Ectodermal cell (in vitro differentiated cells): ENCODE data around the gene PRLHR.

ENCODE experiments used
- H3K27ac ChIP-seq: 2 replicates; pipeline ENCODE4 v1.7.0; 2013; ENCODE audit warnings: mild to moderate bottlenecking, low read depth, low read length; ENCODE audit not compliant: insufficient read depth, poor library complexity, severe bottlenecking
- H3K27me3 ChIP-seq: 2 replicates; pipeline ENCODE4 v1.7.0; 2013; ENCODE audit warnings: mild to moderate bottlenecking, low read length; ENCODE audit not compliant: insufficient read depth, control insufficient read depth, poor library complexity, severe bottlenecking
- H3K36me3 ChIP-seq: one replicate; pipeline ENCODE4 v1.7.0; 2013; ENCODE audit warnings: low read length; ENCODE audit not compliant: control insufficient read depth, insufficient read depth
- H3K4me1 ChIP-seq: one replicate; pipeline ENCODE4 v1.7.0; 2013; ENCODE audit warnings: low read length; ENCODE audit not compliant: control insufficient read depth, insufficient read depth
- H3K4me3 ChIP-seq: 2 replicates; pipeline ENCODE4 v1.7.0; 2013; ENCODE audit warnings: low read depth, low read length, control low read depth; ENCODE audit not compliant: insufficient read depth
- H3K9me3 ChIP-seq: 2 replicates; pipeline ENCODE4 v1.7.0; 2013; ENCODE audit warnings: mild to moderate bottlenecking, low read length, moderate library complexity; ENCODE audit not compliant: control insufficient read depth
- WGBS, 2 experiments: methylation state at CpG; one replicate each; pipeline ENCODE4 v1.1.7; 2013; ENCODE audit warnings: missing lambda C conversion rate in 2 of 2; 5-methylcytosine and 5-hydroxymethylcytosine counted together

PRLHR gene

DNA sequence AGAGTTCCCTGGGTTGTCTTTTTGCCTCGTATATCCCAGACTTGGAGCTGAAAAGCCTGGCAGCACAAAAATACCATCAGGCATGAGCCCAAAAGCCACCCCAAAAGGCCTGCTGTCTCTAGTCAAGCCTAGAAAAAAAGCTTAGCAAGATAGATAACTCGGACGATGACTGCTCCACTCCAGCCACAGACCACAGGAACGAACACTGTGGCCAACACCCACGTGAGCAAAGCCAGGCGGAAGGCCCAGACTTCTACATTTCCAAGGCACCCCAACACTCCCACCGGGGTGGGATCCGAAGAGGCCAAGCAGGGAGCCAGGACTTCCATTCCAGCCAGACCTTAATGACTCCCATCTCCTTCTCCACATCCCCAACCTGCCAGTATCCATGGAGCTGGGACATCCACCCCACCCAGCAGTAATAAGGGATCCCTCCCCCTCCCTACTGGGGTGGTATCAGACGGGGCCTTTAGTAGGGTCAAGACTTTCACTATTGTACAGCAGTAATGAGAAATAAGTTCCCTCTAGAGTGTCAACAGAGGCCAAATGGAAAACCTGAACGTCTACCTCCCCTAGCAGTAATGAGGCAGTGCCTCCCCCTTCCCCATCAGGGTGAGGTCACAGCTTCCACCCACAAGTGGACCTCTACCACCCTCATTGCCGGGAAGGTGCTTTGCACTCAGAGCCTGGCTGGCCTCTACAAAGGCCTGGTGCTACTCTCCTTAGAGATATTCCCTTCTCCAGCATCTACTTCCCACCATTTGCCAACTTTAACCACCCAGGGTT lies 23.0 kb downstream of the PRLHR start:
- Histone ChIP-seq H3K27ac (no peak overlapping the region), H3K9me3 (no peaks in the 10 kb centered on the region), H3K4me3 (no peak overlapping the region), H3K36me3 (no peaks in the 10 kb centered on the region), H3K27me3 (no peaks in the 10 kb centered on the region), H3K4me1 (no peaks in the 10 kb centered on the region)
- WGBS, 2 experiments, result 82 to 84% methylated on average over 10 to 11 of the region's 11 CpGs

DNA sequence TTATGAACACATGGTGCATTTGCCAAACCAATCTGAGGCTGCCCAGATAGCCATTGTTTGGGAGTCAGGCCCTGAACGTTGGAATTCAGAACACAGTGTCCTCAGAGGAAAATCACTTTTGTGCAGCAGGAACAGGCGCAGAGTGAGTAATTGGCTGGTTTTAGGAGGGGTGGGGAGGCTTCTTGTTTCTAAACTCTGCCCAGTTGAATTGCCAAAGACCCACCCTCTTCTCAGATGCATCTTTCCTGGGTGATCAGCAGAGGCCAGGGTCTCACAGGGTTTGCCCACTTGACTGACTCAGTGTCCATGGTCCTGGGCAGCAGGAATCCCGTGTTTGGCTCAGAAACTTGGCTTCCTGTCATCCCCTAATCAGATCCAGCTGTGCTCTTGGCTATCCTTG lies 24.3 kb downstream of the PRLHR start:
- WGBS, 2 experiments, result 80 to 82% methylated on average over 3 of the region's 3 CpGs
- Histone ChIP-seq H3K27ac (no peak overlapping the region), H3K9me3 (no peaks in the 10 kb centered on the region), H3K27me3 (no peaks in the 10 kb centered on the region), H3K36me3 (no peaks in the 10 kb centered on the region), H3K4me1 (no peaks in the 10 kb centered on the region), H3K4me3 (no peak overlapping the region)

DNA sequence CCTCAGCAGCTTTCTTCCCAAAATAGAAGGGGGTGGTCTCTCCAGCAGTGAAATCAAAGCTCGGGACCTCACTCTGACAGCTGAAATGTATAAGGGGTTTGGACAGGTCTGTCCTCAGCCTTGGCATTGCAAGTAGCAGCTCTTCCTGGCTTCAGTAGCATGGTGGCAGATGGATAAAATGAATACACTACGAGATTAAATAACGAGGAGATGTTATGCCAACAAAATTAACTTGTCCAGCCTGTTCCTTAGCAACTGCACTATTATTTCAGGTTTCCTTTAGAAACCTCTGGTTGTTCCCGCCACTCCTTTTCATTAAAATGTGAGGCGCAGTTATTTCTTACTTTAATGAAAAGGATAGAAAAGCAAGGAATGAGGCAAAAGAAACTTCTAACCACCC lies 24.9 kb downstream of the PRLHR start:
- Histone ChIP-seq H3K4me3 (no peak overlapping the region), H3K4me1 (no peaks in the 10 kb centered on the region), H3K36me3 (no peaks in the 10 kb centered on the region), H3K27ac (no peak overlapping the region), H3K9me3 (no peaks in the 10 kb centered on the region), H3K27me3 (no peaks in the 10 kb centered on the region)
- WGBS, 2 experiments, result 96 to 98% methylated on average over 3 to 5 of the region's 5 CpGs

DNA sequence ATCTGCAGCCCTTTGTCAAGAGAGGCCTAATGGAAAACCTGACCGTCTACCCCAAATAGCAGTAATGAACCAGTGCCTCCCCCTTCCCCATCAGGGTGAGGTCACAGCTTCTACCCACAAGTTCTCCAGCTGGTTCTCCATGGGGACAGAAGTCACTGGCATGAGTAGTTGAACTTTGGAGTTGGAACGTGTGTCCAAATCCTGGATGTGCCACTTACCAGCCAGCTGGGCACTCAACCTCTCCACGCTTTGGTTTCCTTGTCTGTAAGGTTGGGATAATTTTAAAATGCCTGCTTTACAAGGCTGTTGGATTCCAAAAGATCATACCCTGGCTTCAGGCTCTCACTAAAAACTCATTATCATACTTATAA lies 25.6 kb downstream of the PRLHR start:
- Histone ChIP-seq H3K9me3 (no peaks in the 10 kb centered on the region), H3K4me3 (no peak overlapping the region), H3K27me3 (no peaks in the 10 kb centered on the region), H3K27ac (no peak overlapping the region), H3K36me3 (no peaks in the 10 kb centered on the region), H3K4me1 (no peaks in the 10 kb centered on the region)
- WGBS, 2 experiments, result 92 to 95% methylated on average over 3 of the region's 3 CpGs

DNA sequence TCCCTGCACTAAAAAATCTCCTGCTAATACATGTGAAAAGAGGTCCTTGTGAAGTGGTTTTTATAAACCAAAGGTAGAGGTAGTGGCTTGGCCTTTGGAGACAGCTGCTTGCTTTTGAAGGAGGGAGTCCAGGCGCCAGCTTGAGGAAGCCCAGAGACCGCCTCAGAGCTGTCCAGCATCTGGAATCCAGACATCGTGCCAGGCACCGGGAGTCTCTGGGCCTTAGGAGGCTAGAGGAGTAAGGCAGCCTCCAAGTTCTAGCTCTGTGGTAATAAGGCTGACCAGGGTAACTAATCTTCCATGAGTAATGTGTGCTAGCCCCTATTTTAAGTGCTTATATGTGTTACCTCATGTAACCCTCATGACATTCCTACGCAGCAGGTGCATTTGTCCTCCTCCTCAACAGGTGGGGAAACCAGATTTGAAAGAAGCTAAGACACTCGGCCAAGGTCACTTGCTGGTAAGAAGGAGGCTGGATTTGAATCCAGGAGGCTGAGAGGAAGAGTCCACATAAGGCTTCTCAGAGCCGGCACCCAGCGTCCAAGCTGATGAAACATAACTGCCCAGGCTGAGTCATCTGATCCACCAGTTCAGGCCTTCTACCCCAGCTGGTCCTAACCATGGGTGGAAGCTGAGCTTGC lies 26.1 kb downstream of the PRLHR start:
- 92 to 95% methylated on average over 8 of the region's 8 CpGs for WGBS, 2 experiments
- no peak overlapping the region for H3K27ac ChIP-seq

DNA sequence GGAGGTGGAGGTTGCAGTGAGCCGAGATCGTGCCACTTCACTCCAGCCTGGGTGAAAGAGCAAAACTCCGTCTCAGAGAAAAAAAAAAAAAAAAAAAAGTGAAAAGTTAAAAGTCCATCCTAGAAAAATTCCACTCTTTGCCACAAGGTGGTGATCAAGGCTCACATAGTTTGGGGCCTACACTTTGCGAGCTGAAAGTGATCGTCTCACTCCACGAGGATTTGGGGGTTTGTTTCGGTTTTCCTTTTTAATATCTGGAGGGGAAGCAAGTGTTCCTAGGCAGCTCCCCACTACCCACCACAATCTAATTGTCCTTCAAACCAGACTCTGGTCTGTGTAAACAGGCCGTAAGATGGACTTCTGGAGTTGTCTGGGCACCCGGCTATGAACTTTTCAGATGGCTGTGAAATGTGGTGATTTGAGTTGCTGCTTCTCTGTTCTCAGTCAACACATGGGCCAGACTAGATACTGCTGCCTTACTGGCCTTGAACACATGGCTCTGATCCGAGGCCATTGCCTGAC lies 27.1 kb downstream of the PRLHR start:
- Histone ChIP-seq H3K36me3 (no peaks in the 10 kb centered on the region), H3K27me3 (no peaks in the 10 kb centered on the region), H3K4me1 (no peaks in the 10 kb centered on the region), H3K9me3 (no peaks in the 10 kb centered on the region), H3K27ac (no peak overlapping the region), H3K4me3 (no peak overlapping the region)
- WGBS, 2 experiments, result 41 to 42% methylated on average over 8 to 10 of the region's 10 CpGs

More for the DNA sequence above, 26.1 kb downstream of the PRLHR start:
- H3K36me3 ChIP-seq, result no peaks in the 10 kb centered on the region
- H3K4me3 ChIP-seq, result no peak overlapping the region
- H3K27me3 ChIP-seq, result no peaks in the 10 kb centered on the region
- no peaks in the 10 kb centered on the region for H3K9me3 ChIP-seq
- H3K4me1 ChIP-seq, result no peaks in the 10 kb centered on the region

DNA sequence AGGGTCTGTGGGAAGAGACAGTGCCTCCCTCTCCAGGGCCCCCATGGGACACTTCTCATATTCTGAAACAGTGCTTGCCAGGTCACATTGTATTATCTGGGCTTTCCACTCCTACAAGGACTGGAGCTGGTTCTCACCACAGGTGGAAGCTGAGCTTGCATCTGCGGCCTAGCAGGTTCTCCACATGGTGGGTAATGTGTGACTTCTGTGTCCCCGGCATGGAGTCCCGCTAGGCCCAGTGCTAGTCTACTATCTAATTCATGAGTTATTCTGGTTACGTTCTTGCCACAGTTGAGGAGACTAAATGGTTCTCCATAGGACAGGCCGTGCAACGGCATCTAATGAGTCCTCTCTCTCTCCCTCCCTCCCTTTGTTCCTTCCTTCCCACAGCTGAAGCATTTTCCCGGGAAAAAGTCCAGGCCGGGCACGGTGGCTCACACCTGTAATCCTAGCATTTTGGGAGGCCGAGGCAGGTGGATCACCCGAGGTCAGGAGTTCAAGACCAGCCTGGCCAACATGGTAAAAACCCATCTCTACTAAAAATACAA lies 27.7 kb downstream of the PRLHR start:
- H3K36me3 ChIP-seq, result no peaks in the 10 kb centered on the region
- H3K9me3 ChIP-seq, result no peaks in the 10 kb centered on the region
- H3K27ac ChIP-seq, result no peak overlapping the region
- H3K4me1 ChIP-seq, result no peaks in the 10 kb centered on the region
- H3K27me3 ChIP-seq, result no peaks in the 10 kb centered on the region
- H3K4me3 ChIP-seq, result no peak overlapping the region
- WGBS, 2 experiments, result 83% methylated on average over 11 of the region's 11 CpGs

DNA sequence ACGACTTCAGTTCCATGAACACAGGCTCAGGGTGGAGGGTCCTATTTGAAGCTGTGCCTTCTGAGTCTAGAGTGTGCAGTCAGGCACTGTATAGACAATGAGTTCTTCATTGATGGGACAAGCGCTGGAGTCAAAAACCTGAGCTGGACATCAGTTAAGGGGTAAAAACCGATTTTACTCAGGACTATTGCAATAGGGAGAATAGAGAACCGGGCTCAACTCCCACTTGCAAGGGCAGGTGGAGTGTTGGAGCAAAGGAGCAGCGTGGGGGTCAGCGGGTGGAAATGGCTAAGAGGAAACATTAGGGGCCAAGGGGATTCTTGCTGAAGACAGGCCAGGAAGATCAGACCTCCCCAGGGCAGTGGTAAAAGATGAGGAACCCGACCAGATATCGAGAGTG lies 28.5 kb downstream of the PRLHR start:
- Histone ChIP-seq H3K9me3 (no peaks in the 10 kb centered on the region), H3K4me3 (no peak overlapping the region), H3K4me1 (no peaks in the 10 kb centered on the region), H3K36me3 (no peaks in the 10 kb centered on the region), H3K27ac (no peak overlapping the region), H3K27me3 (no peaks in the 10 kb centered on the region)
- WGBS, 2 experiments, result 91% methylated on average over 8 of the region's 8 CpGs

DNA sequence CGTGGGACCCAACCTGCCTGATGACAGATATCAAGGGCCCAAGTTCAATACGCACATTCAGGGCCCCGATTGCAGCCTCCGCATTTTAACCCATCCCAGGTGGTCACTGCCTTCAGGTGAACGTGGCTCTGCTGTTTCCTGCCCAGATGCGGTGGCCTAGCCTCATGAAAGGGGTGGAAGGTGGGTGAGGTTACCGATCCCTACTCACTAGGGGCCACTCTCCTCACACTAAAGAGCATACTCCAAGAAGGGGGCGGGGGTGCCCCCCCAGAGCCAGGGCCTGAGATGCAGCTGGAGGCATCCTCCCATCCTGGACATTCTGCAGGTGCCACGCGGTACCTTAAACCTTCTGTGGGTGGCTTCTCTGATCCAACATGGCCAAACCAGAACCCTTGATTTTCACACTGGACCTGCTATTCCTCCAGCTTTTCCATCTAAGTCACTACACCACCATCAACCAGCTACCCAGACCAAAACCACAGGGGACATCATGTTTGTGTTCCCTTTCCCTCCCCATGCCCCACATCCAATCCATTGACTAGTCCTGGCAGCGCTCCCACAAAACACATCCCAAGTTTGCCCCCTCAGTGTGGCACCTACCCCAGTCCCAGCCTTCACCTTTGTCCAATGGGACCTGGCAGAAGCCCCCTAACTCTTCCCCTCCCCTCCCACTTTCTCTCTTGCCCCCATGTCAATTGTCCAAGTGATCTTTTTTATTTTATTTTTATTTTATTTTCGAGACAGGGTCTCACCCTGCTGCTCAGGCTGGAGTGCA lies 30.0 kb downstream of the PRLHR start:
- 93 to 97% methylated on average over 12 of the region's 12 CpGs for WGBS, 2 experiments
- Histone ChIP-seq H3K36me3 (no peaks in the 10 kb centered on the region), H3K4me3 (no peak overlapping the region), H3K4me1 (no peaks in the 10 kb centered on the region), H3K27ac (no peak overlapping the region), H3K27me3 (no peaks in the 10 kb centered on the region), H3K9me3 (peaks cover 2% of the 10 kb centered on the region)

DNA sequence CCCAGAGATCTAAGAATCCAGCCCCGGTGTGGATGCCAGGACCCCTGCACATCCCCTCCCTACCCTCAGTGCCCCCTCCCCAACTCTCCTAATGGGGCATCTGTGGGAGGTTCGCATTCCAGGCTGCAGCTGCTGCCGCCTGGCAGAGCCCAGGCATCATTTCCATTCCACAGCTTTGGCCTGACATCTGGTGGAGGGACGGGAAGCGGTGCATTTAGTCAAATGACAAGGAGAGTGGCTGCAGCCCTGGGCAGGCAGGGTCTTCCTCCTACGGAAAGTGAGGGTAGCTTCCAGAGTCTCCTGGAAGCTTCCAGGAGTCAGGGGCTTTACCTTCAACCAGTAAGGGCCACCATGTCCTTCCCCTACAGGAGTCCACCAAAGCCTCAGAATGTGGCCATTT lies 30.8 kb downstream of the PRLHR start:
- whole genome bisulfite sequencing, 2 experiments, result 30 to 31% methylated on average over 6 of the region's 6 CpGs
- H3K36me3 ChIP-seq, result no peaks in the 10 kb centered on the region
- no peaks in the 10 kb centered on the region for H3K4me1 ChIP-seq
- H3K9me3 ChIP-seq, result peaks cover 2% of the 10 kb centered on the region
- H3K4me3 ChIP-seq, result no peak overlapping the region
- no peaks in the 10 kb centered on the region for H3K27me3 ChIP-seq
- H3K27ac ChIP-seq, result no peak overlapping the region
